HG02571 (cell line): Measurements from ENCODE around the gene C22orf39.

Experiments used
- ATAC-seq: cut with Tn5 transposase; IDR thresholded peaks from one replicate; pipeline ENCODE4 v1.9.1; 2021; ENCODE audit warnings: mild to moderate bottlenecking, moderate library complexity; ENCODE audit not compliant: unreplicated experiment

Gene C22orf39

GRCh38 chr22:19402642-19403191 lies 44.8 kb downstream of the C22orf39 start:
- no peak for ATAC-seq

DNA sequence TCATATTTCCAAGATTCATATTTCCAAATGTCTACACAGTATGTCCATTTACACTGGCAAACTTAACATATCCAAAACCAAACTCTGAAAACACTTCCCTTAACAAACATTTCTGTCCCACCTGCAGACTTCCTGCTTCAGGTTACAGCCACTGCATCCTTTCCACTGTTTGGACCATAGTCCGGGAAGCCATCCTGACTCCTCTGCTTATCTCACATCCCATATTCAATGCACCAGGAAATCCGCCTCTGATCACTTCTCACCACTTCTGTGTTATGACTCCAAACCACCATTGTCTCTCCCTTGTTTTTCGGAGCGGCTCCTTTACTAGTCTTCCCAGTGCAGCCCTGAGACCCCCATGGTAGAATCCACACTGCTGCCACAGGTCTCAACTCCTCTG lies 46.0 kb downstream of the C22orf39 start:
- no peak for ATAC-seq

DNA sequence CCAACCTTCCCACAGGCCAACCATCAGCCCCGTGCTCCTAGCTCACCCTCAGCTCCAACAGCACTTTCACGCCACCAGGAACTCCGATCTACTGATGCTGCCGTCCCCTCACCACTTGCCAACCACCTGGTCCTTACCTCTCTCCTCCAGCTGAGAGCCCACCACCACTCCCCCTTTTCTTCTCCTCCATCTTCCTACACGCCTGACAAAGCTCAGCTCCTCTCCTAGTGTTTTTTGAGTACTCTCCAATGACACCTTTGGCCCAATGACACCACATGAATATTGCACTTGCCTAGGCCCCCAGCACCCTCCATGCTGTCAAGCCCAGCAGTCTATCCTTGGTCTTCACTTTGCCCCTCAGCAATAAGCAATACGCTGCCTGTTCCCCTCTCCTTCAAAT lies 46.6 kb downstream of the C22orf39 start:
- no peak for ATAC-seq

DNA sequence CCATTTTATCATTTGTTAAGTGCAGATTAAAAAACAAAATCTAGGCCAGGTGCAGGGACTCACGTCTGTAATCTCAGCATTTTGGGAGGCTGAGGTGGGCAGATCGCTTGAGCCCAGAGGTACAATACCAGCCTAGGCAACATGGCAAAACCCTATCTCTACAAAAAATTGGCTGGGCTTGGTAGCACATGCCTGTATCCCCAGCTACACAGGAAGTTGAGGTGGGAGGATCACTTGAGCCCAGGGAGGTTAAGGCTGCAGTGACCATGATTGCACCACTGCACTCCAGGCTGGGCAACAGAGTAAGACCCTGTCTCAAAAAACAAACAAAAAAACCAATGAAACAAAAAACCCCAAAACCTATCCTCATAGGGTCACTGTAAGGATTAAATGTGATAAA lies 48.9 kb downstream of the C22orf39 start:
- ATAC-seq: no peak

DNA sequence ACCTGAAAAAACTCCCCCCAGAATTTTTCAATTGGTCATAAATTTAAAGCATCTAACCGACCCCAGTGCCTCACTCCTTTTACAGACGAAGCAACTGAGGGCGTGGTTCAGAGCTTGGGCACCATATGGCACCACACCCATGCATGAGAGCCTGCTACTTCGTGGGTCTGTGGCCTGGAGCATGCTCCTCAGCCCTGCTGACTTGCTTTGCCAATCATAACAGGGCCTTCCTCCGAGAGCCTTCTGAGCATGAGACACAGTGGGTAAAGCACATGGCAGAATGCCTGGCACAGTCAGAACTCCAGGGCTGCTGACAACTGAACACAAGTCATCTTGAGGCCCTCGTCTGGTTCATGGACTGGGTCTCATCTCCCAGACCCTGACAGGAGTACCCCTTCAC lies 49.3 kb downstream of the C22orf39 start:
- no peak for ATAC-seq

GRCh38 chr22:19397734-19398104 lies 49.8 kb downstream of the C22orf39 start:
- no peak for ATAC-seq

- ATAC-seq: no peak
These were observed 50.4 kb downstream of the C22orf39 start for GRCh38 chr22:19396934-19397733.

- ATAC-seq: no peak
These were observed 51.0 kb downstream of the C22orf39 start for GRCh38 chr22:19396561-19396933.

- no peak for ATAC-seq
These were observed 52.2 kb downstream of the C22orf39 start for GRCh38 chr22:19395276-19395675.

GRCh38 chr22:19394274-19395050 lies 53.0 kb downstream of the C22orf39 start:
- ATAC-seq: no peak

DNA sequence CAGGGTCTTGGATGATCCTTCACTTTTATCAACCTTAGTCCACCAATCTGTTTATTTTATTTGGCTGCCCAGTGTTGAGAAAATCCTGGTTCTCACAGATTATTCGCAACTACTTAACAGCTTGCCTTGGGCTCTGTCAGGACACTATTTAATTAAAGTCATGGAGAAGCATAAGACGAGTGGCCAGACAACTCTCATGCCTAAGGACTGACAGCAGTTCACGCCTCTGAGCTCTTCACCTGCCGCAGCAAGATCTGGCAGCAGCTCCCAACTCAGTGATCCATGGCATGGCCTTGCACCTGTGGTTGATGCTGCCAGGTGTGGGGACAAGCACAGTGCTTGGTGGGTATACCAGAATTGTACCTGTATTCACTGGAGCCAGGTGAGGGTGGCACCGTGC lies 53.8 kb downstream of the C22orf39 start:
- ATAC-seq: no peak
